ENCODE results near the gene OTX1. TPM values are rescaled to one million over a fixed set of nuclear protein-coding genes. Genes with fewer than 3 reads are reported as not detected.

OTX1 gene
- total and polyA plus RNA-seq, 2 donors (not counting 1 experiment from before 2014, with no cell fraction given), result 0.17 TPM; not detected in 1

GRCh38 chr2:63064197-63064596, 13.6 kb downstream of the OTX1 start:
- DNase-seq (ENCODE audit: low read depth in 2 of 2), result no peak
- Histone ChIP-seq H3K9me3 (ENCODE audit: control insufficient read depth, insufficient read depth, low read depth, low read length) (no peaks in the 10 kb centered on the region), H3K4me3 (replicated peaks in 1 of 4; ENCODE audit: control extremely low read depth in 1 of 4, insufficient read depth in 1 of 4, low read depth in 3 of 4, low read length in 4 of 4) (no peak overlapping the region), H3K4me2 (ENCODE audit: extremely low read depth, insufficient read depth, low read length) (no peak overlapping the region), H3K79me2 (ENCODE audit: control insufficient read depth, insufficient read depth, low read length) (no peaks in the 10 kb centered on the region), H2AFZ (ENCODE audit: low read length) (no peak overlapping the region), H3K9ac (ENCODE audit: insufficient read depth, low read length) (no peak overlapping the region), H3K27me3 (ENCODE audit: control insufficient read depth, insufficient read depth, low read length) (peaks cover 35% of the 10 kb centered on the region), H3K36me3 (ENCODE audit: control insufficient read depth, insufficient read depth, low read length) (no peaks in the 10 kb centered on the region), H4K20me1 (ENCODE audit: control insufficient read depth, extremely low read depth, insufficient read depth, low read length) (no peaks in the 10 kb centered on the region), H3K4me1 (ENCODE audit: control insufficient read depth, extremely low read depth, insufficient read depth, low read length) (no peaks in the 10 kb centered on the region), H3K27ac (ENCODE audit: insufficient read depth, low read length) (no peak overlapping the region)
- TF ChIP-seq CTCF (conservative IDR thresholded peaks at IDR 0.05 in 1 of 2, IDR thresholded peaks at IDR 0.05 in 1 of 2; ENCODE audit: low read depth in 1 of 2, low read length in 2 of 2) (no peak), EZH2 (IDR thresholded peaks at IDR 0.05; ENCODE audit: low read length, missing control alignments) (no peak)

- TF ChIP-seq CTCF (conservative IDR thresholded peaks at IDR 0.05 in 1 of 2, IDR thresholded peaks at IDR 0.05 in 1 of 2; ENCODE audit: low read depth in 1 of 2, low read length in 2 of 2), result no peak
- TF ChIP-seq EZH2 (IDR thresholded peaks at IDR 0.05; ENCODE audit: low read length, missing control alignments), result no peak
- H3K4me3 ChIP-seq (replicated peaks in 1 of 4; ENCODE audit: control extremely low read depth in 1 of 4, insufficient read depth in 1 of 4, low read depth in 3 of 4, low read length in 4 of 4), result no peak overlapping the region
- no peaks in the 10 kb centered on the region for H4K20me1 ChIP-seq (ENCODE audit: control insufficient read depth, extremely low read depth, insufficient read depth, low read length)
- H3K36me3 ChIP-seq (ENCODE audit: control insufficient read depth, insufficient read depth, low read length), result no peaks in the 10 kb centered on the region
- no peak overlapping the region for H3K9ac ChIP-seq (ENCODE audit: insufficient read depth, low read length)
- H3K79me2 ChIP-seq (ENCODE audit: control insufficient read depth, insufficient read depth, low read length), result no peaks in the 10 kb centered on the region
- H3K27ac ChIP-seq (ENCODE audit: insufficient read depth, low read length), result no peak overlapping the region
- H2AFZ ChIP-seq (ENCODE audit: low read length), result no peak overlapping the region
- peaks cover 34% of the 10 kb centered on the region for H3K27me3 ChIP-seq (ENCODE audit: control insufficient read depth, insufficient read depth, low read length)
- H3K4me2 ChIP-seq (ENCODE audit: extremely low read depth, insufficient read depth, low read length), result no peak overlapping the region
- H3K9me3 ChIP-seq (ENCODE audit: control insufficient read depth, insufficient read depth, low read depth, low read length), result no peaks in the 10 kb centered on the region
- no peaks in the 10 kb centered on the region for H3K4me1 ChIP-seq (ENCODE audit: control insufficient read depth, extremely low read depth, insufficient read depth, low read length)
- no peak for DNase-seq (ENCODE audit: low read depth in 2 of 2)
Observed at GRCh38 chr2:63064661-63065060, 14.0 kb downstream of the OTX1 start.

GRCh38 chr2:63066265-63066664, 15.6 kb downstream of the OTX1 start:
- no peak overlapping the region for H3K9ac ChIP-seq (ENCODE audit: insufficient read depth, low read length)
- no peaks in the 10 kb centered on the region for H3K9me3 ChIP-seq (ENCODE audit: control insufficient read depth, insufficient read depth, low read depth, low read length)
- H3K79me2 ChIP-seq (ENCODE audit: control insufficient read depth, insufficient read depth, low read length), result no peaks in the 10 kb centered on the region
- peaks cover 21% of the 10 kb centered on the region for H3K27me3 ChIP-seq (ENCODE audit: control insufficient read depth, insufficient read depth, low read length)
- TF ChIP-seq EZH2 (IDR thresholded peaks at IDR 0.05; ENCODE audit: low read length, missing control alignments), result no peak
- TF ChIP-seq CTCF (conservative IDR thresholded peaks at IDR 0.05 in 1 of 2, IDR thresholded peaks at IDR 0.05 in 1 of 2; ENCODE audit: low read depth in 1 of 2, low read length in 2 of 2), result no peak
- H3K4me2 ChIP-seq (ENCODE audit: extremely low read depth, insufficient read depth, low read length), result no peak overlapping the region
- DNase-seq (ENCODE audit: low read depth in 2 of 2), result no peak
- H3K4me3 ChIP-seq (replicated peaks in 1 of 4; ENCODE audit: control extremely low read depth in 1 of 4, insufficient read depth in 1 of 4, low read depth in 3 of 4, low read length in 4 of 4), result no peak overlapping the region
- no peaks in the 10 kb centered on the region for H4K20me1 ChIP-seq (ENCODE audit: control insufficient read depth, extremely low read depth, insufficient read depth, low read length)
- no peak overlapping the region for H2AFZ ChIP-seq (ENCODE audit: low read length)
- no peaks in the 10 kb centered on the region for H3K4me1 ChIP-seq (ENCODE audit: control insufficient read depth, extremely low read depth, insufficient read depth, low read length)
- H3K27ac ChIP-seq (ENCODE audit: insufficient read depth, low read length), result no peak overlapping the region
- no peaks in the 10 kb centered on the region for H3K36me3 ChIP-seq (ENCODE audit: control insufficient read depth, insufficient read depth, low read length)

Data from fibroblast of lung (primary cell).